GM23338 (cell line): ENCODE measurements around the gene KRTAP5-10. TPM values are rescaled to one million over a fixed set of nuclear protein-coding genes. Genes with fewer than 3 reads are reported as not detected.

Source experiments
- ATAC-seq: fragments of 200-7000 bp; cut with Tn5 transposase; 3 replicates; pipeline ENCODE4 v1.9.1; 2020
- DNase-seq: peaks from one replicate; pipeline ENCODE4 v3.0.0-alpha.2; 2015; ENCODE audit warnings: low spot score
- H2AFZ ChIP-seq: fragments of 200-600 bp; sonication (generic); 2 replicates; pipeline ENCODE4 v1.8.0; 2016; ENCODE audit warnings: antibody characterized with exemption, mild to moderate bottlenecking, moderate library complexity
- H3F3A ChIP-seq: fragments of 200-600 bp; sonication (generic); replicated peaks from 2 replicates; pipeline ENCODE4 v1.8.0; 2017; ENCODE audit warnings: antibody characterized with exemption, mixed run types, low read depth
- H3K27ac ChIP-seq: fragments of 200-600 bp; sonication (generic); 2 replicates; pipeline ENCODE4 v1.6.1; 2016; ENCODE audit warnings: low read depth
- H3K27me3 ChIP-seq: fragments of 200-600 bp; sonication (generic); 2 replicates; pipeline ENCODE4 v1.8.0; 2016; ENCODE audit warnings: mild to moderate bottlenecking, mixed run types, moderate library complexity; ENCODE audit not compliant: insufficient read depth
- H3K36me3 ChIP-seq: fragments of 200-600 bp; sonication (generic); 2 replicates; pipeline ENCODE4 v1.8.0; 2016; ENCODE audit warnings: mild to moderate bottlenecking; ENCODE audit not compliant: insufficient read depth
- H3K4me1 ChIP-seq: fragments of 200-600 bp; sonication (generic); 2 replicates; pipeline ENCODE4 v1.8.0; 2016; ENCODE audit warnings: mild to moderate bottlenecking, moderate library complexity; ENCODE audit not compliant: insufficient read depth
- H3K4me2 ChIP-seq: fragments of 200-600 bp; sonication (generic); 2 replicates; pipeline ENCODE4 v1.7.1; 2017; ENCODE audit warnings: mixed run types
- H3K4me3 ChIP-seq: fragments of 200-600 bp; sonication (generic); 2 replicates; pipeline ENCODE4 v1.6.1; 2016; ENCODE audit warnings: mixed run types
- H3K79me2 ChIP-seq: fragments of 200-600 bp; sonication (generic); replicated peaks from 2 replicates; pipeline ENCODE4 v1.8.0; 2017; ENCODE audit warnings: mild to moderate bottlenecking; ENCODE audit not compliant: insufficient read depth
- H3K9me2 ChIP-seq: fragments of 200-600 bp; sonication (generic); 2 replicates; pipeline ENCODE4 v1.8.0; 2017; ENCODE audit not compliant: insufficient read depth
- H4K20me1 ChIP-seq: fragments of 200-600 bp; sonication (generic); replicated peaks from 2 replicates; pipeline ENCODE4 v1.8.0; 2017; ENCODE audit warnings: mild to moderate bottlenecking; ENCODE audit not compliant: insufficient read depth
- H3K27ac Mint-ChIP-seq: 2 replicates; pipeline ENCODE4 v1.8.0; 2020; ENCODE audit warnings: inconsistent platforms, mild to moderate bottlenecking, moderate library complexity, mixed read lengths
- H3K27me3 Mint-ChIP-seq: 3 replicates; pipeline ENCODE4 v1.8.0; 2022; ENCODE audit warnings: low read depth, mild to moderate bottlenecking, moderate library complexity, mixed read lengths, inconsistent platforms; ENCODE audit not compliant: insufficient read depth, poor library complexity
- H3K36me3 Mint-ChIP-seq: 3 replicates; pipeline ENCODE4 v1.8.0; 2021; ENCODE audit warnings: low read depth, mild to moderate bottlenecking, inconsistent platforms, moderate library complexity, mixed read lengths
- H3K4me1 Mint-ChIP-seq: 3 replicates; pipeline ENCODE4 v1.8.0; 2020; ENCODE audit warnings: mild to moderate bottlenecking, inconsistent platforms, mixed read lengths
- H3K4me3 Mint-ChIP-seq: 3 replicates; pipeline ENCODE4 v1.8.0; 2021; ENCODE audit warnings: moderate library complexity, mild to moderate bottlenecking, inconsistent platforms, mixed read lengths
- H3K9me3 Mint-ChIP-seq: 3 replicates; pipeline ENCODE4 v1.8.0; 2020; ENCODE audit warnings: moderate library complexity, mild to moderate bottlenecking, inconsistent platforms, mixed read lengths
- CREB1 ChIP-seq: fragments of 250-450 bp; sonication (Bioruptor Pico); IDR thresholded peaks from 2 replicates; pipeline ENCODE4 v1.5.0; 2020; ENCODE audit warnings: low read depth, mild to moderate bottlenecking, moderate library complexity
- ETS1 ChIP-seq: IDR thresholded peaks from 2 replicates; pipeline ENCODE4 v1.6.1; 2016; ENCODE audit warnings: antibody characterized with exemption
- EZH2 ChIP-seq: fragments of 200-600 bp; sonication (generic); IDR thresholded peaks from one replicate; pipeline ENCODE4 v1.8.0; 2017; ENCODE audit warnings: antibody characterized with exemption, mild to moderate bottlenecking, low read depth; ENCODE audit not compliant: unreplicated experiment
- EZH2phosphoT487 ChIP-seq: fragments of 200-600 bp; sonication (generic); IDR thresholded peaks from one replicate; pipeline ENCODE4 v1.8.1; 2018; ENCODE audit warnings: antibody characterized with exemption; ENCODE audit not compliant: unreplicated experiment
- JUNB ChIP-seq: IDR thresholded peaks from one replicate; pipeline ENCODE4 v1.6.1; 2016; ENCODE audit warnings: antibody characterized with exemption; ENCODE audit not compliant: unreplicated experiment
- NANOG ChIP-seq: IDR thresholded peaks from 2 replicates; pipeline ENCODE4 v1.6.1; 2016; ENCODE audit warnings: antibody characterized with exemption, borderline replicate concordance
- POLR2AphosphoS5 ChIP-seq: IDR thresholded peaks from 2 replicates; pipeline ENCODE4 v1.6.1; 2016; ENCODE audit warnings: antibody characterized with exemption, low read depth
- REST ChIP-seq: IDR thresholded peaks from one replicate; pipeline ENCODE4 v1.6.1; 2018; ENCODE audit warnings: antibody characterized with exemption; ENCODE audit not compliant: unreplicated experiment
- STAT1 ChIP-seq: IDR thresholded peaks from one replicate; pipeline ENCODE4 v1.6.1; 2016; ENCODE audit warnings: antibody characterized with exemption; ENCODE audit not compliant: unreplicated experiment
- ZNF114 ChIP-seq: fragments of 250-450 bp; sonication (Bioruptor Pico); IDR thresholded peaks from 2 replicates; pipeline ENCODE4 v1.5.0; 2020; ENCODE audit warnings: mild to moderate bottlenecking, moderate library complexity
- ZNF331 ChIP-seq: fragments of 250-450 bp; sonication (Bioruptor Pico); IDR thresholded peaks from 2 replicates; pipeline ENCODE4 v1.5.0; 2020; ENCODE audit warnings: low read depth, mild to moderate bottlenecking, moderate library complexity
- ZNF462 ChIP-seq: fragments of 250-450 bp; sonication (Bioruptor Pico); IDR thresholded peaks from 2 replicates; pipeline ENCODE4 v1.5.0; 2020; ENCODE audit warnings: mild to moderate bottlenecking, moderate library complexity
- polyA plus RNA-seq: library from polyadenylated mRNA; unstranded; fragments of >200 nt; fragmentation: Nextera tagmentation; extraction: Ambion mirVana; gene quantifications from 2 replicates; pipeline ENCODE4 v1.2.1, GENCODE V29; 2016
- total RNA-seq: library from RNA; depleted of rRNA; stranded (reverse); fragments of >200 nt; shearing (Covaris generic); gene quantifications from 2 replicates; pipeline ENCODE4 v1.2.3, GENCODE V29; 2014

The KRTAP5-10 gene
- total and polyA plus RNA-seq, 2 experiments from 2014 or later = not detected

GRCh38 chr11:71542879-71543777 is 22.2 kb upstream of the KRTAP5-10 start (continued):
- TF ChIP-seq ZNF114 (CRISPR knock-in tag) (no peak), ZNF331 (no peak), ZNF462 (CRISPR knock-in tag) (no peak), POLR2AphosphoS5 (no peak), ETS1 (no peak), STAT1 (no peak), EZH2phosphoT487 (no peak)

- Histone ChIP-seq H3K27me3 (no peaks in the 10 kb centered on the region), H3K4me1 (peaks cover 10% of the 10 kb centered on the region; the same call in 1 of the 2 replicates), H2AFZ (no peak overlapping the region), H3K36me3 (no peaks in the 10 kb centered on the region), H3K9me2 (peaks cover 6% of the 10 kb centered on the region; the same call in 1 of the 2 replicates), H3K79me2 (no peaks in the 10 kb centered on the region), H3K27ac (no peak overlapping the region), H4K20me1 (no peaks in the 10 kb centered on the region), H3F3A (no peaks in the 10 kb centered on the region), H3K4me3 (no peak overlapping the region), H3K4me2 (no peak overlapping the region)
- peaks cover 16% of the 10 kb centered on the region; the same call in 2 of the 3 replicates for H3K36me3 Mint-ChIP-seq
- H3K9me3 Mint-ChIP-seq = peaks cover 18% of the 10 kb centered on the region
- DNase-seq (no peak), ATAC-seq (no peak)
- no peak overlapping the region for H3K27ac Mint-ChIP-seq
- peaks cover 12% of the 10 kb centered on the region for H3K4me1 Mint-ChIP-seq
- peaks cover 4% of the 10 kb centered on the region for H3K27me3 Mint-ChIP-seq
- H3K4me3 Mint-ChIP-seq = no peak overlapping the region
- no peak for TF ChIP-seq EZH2
- no peak for TF ChIP-seq ZNF331
- no peak for TF ChIP-seq NANOG
- TF ChIP-seq EZH2phosphoT487 = no peak
- TF ChIP-seq CREB1 (CRISPR knock-in tag) = no peak
- TF ChIP-seq JUNB = no peak
- TF ChIP-seq REST = no peak
Observed at GRCh38 chr11:71543866-71544265, 21.5 kb upstream of the KRTAP5-10 start.
